ENCODE measurements around the gene ZBTB7C.
"Not testable (repeated sequence)": the region's sequence is repeated elsewhere in the genome, so short reads cannot be mapped to it uniquely, and the experiment has no call there.

Gene ZBTB7C
- 0.07 to 0.24 reads per million in 2 donors for total RNA-seq

GRCh38 chr18:48408727-48409590 is at the start of gene ZBTB7C:
Gene ZBTB7C (minus strand): TSS chr18:48409383.
- DNase-seq: peak; percentile 25

GRCh38 chr18:48456838-48457237 is 47.7 kb upstream of the ZBTB7C start:
- DNase-seq: no peak

GRCh38 chr18:48455555-48456478 is 46.6 kb upstream of the ZBTB7C start:
- DNase-seq: peak; percentile 47

GRCh38 chr18:48454261-48454757 is 45.1 kb upstream of the ZBTB7C start:
- DNase-seq: no peak

- DNase-seq: no peak
These were observed 44.3 kb upstream of the ZBTB7C start for GRCh38 chr18:48453330-48454066.

GRCh38 chr18:48452861-48453323 is 43.7 kb upstream of the ZBTB7C start:
- no peak for DNase-seq

- no peak for DNase-seq
These were observed 41.5 kb upstream of the ZBTB7C start for GRCh38 chr18:48450685-48451084.

GRCh38 chr18:48446582-48447225 is 37.5 kb upstream of the ZBTB7C start:
- DNase-seq: peak; percentile 50

- DNase-seq: peak; percentile 60
These were observed 36.4 kb upstream of the ZBTB7C start for GRCh38 chr18:48445540-48445939.

- DNase-seq: no peak
These were observed 33.6 kb upstream of the ZBTB7C start for GRCh38 chr18:48442761-48443160.

GRCh38 chr18:48441405-48441881 is 32.3 kb upstream of the ZBTB7C start:
- no peak for DNase-seq

GRCh38 chr18:48440924-48441323 is 31.7 kb upstream of the ZBTB7C start:
- DNase-seq: no peak

- no peak for DNase-seq
These were observed 27.7 kb upstream of the ZBTB7C start for GRCh38 chr18:48436907-48437306.

GRCh38 chr18:48434382-48434781 is 25.2 kb upstream of the ZBTB7C start:
- not testable (repeated sequence) for DNase-seq

GRCh38 chr18:48433541-48433940 is 24.4 kb upstream of the ZBTB7C start:
- DNase-seq: no peak

GRCh38 chr18:48430150-48430549 is 21.0 kb upstream of the ZBTB7C start:
- DNase-seq: no peak

GRCh38 chr18:48428475-48429177 is 19.4 kb upstream of the ZBTB7C start:
- no peak for DNase-seq

GRCh38 chr18:48422947-48423378 is 13.8 kb upstream of the ZBTB7C start:
- no peak for DNase-seq

GRCh38 chr18:48419277-48420022 is 10.3 kb upstream of the ZBTB7C start:
- DNase-seq: no peak

Measured in T-helper 9 cell (primary cell).